Esophagus squamous epithelium (tissue), 4 donors: ENCODE measurements around the gene HIRA.
A peak's percentile ranks its signal among the peaks of the same experiment; 100 is the strongest.

Source experiments
- CTCF ChIP-seq, 6 experiments: fragments of 450-650 bp in 4 of 6; fragments of 200-600 bp in 2 of 6; sonication (generic) in 2 of 6; IDR thresholded peaks; one replicate each; pipeline ENCODE4 v1.5.1; 2016 to 2019; ENCODE audit warnings: antibody characterized with exemption in 6 of 6, mild to moderate bottlenecking in 4 of 6, moderate library complexity in 4 of 6
- POLR2A ChIP-seq, 4 donors: fragments of 450-650 bp; IDR thresholded peaks; one replicate each; pipeline ENCODE4 v1.6.1; 2017; ENCODE audit warnings: antibody characterized with exemption in 4 of 4, mild to moderate bottlenecking in 4 of 4, moderate library complexity in 3 of 4

GRCh38 chr22:19432133-19432851 is 759 bp upstream of the HIRA start, which contains the start of gene MRPL40:
- TF ChIP-seq CTCF (IDR thresholded peaks at IDR 0.05) (peak in 2 of 6 experiments; percentile 11 to 12), POLR2A (IDR thresholded peaks at IDR 0.05) (peak in 3 of 4 donors; percentile 43 to 90 (median 85))
